IMR-90 (cell line): Measurements from ENCODE around the gene SLC26A1. TPM values are rescaled to one million over a fixed set of nuclear protein-coding genes. Genes with fewer than 3 reads are reported as not detected.

Experiments used
- ATAC-seq: fragments of 200-7000 bp; cut with Tn5 transposase; 2 replicates; pipeline ENCODE4 v1.9.1; 2020; ENCODE audit warnings: low read depth, mild to moderate bottlenecking, moderate library complexity
- BruUV-seq: library from RNA; stranded (reverse); fragments of 400-500 nt; replicated peaks from 2 replicates; lab custom pipeline; 2021; lab: Mats Ljungman, UMichigan
- CTCF ChIA-PET: fragments of 300-600 bp; formaldehyde crosslinking; extraction: SDS; loops from one replicate; lab custom pipeline; 2021; ENCODE audit warnings: antibody characterized with exemption; lab: Yijun Ruan, JAX
- POLR2A ChIA-PET: fragments of 300-600 bp; sonication (Branson Sonifier 250); formaldehyde crosslinking; loops from one replicate; lab custom pipeline; 2022; ENCODE audit warnings: antibody characterized with exemption; ENCODE audit not compliant: unreplicated experiment; lab: Charles Lee
- DNase-seq: peaks from one replicate; pipeline ENCODE4 v3.0.0; 2013
- H2AFZ ChIP-seq: replicated peaks from 2 replicates; pipeline ENCODE3; 2013; ENCODE audit warnings: low read length, mild to moderate bottlenecking; ENCODE audit not compliant: poor library complexity
- H2AK5ac ChIP-seq: 2 replicates; pipeline ENCODE4 v1.6.1; 2013; ENCODE audit warnings: low read depth, low read length, inconsistent platforms
- H2AK9ac ChIP-seq: replicated peaks from 2 replicates; pipeline ENCODE3; 2013; ENCODE audit warnings: mild to moderate bottlenecking, low read depth, low read length, moderate library complexity; ENCODE audit not compliant: poor library complexity
- H2BK120ac ChIP-seq: 2 replicates; pipeline ENCODE4 v1.6.1; 2013; ENCODE audit warnings: low read depth, low read length, inconsistent platforms
- H2BK15ac ChIP-seq: 3 replicates; pipeline ENCODE4 v1.6.1; 2013; ENCODE audit warnings: low read depth, low read length, inconsistent platforms
- H2BK20ac ChIP-seq: 2 replicates; pipeline ENCODE4 v1.6.1; 2013; ENCODE audit warnings: low read depth, mild to moderate bottlenecking, inconsistent platforms, low read length, moderate library complexity
- H2BK5ac ChIP-seq: 2 replicates; pipeline ENCODE4 v1.6.1; 2013; ENCODE audit warnings: mild to moderate bottlenecking, low read depth, low read length, inconsistent platforms; ENCODE audit not compliant: poor library complexity, severe bottlenecking
- H3K14ac ChIP-seq: replicated peaks from 2 replicates; pipeline ENCODE4 v1.6.1; 2013; ENCODE audit warnings: low read depth, low read length, inconsistent platforms
- H3K18ac ChIP-seq: 2 replicates; pipeline ENCODE4 v1.6.1; 2013; ENCODE audit warnings: low read depth, low read length, control low read depth
- H3K23ac ChIP-seq: 2 replicates; pipeline ENCODE4 v1.6.1; 2013; ENCODE audit warnings: low read depth, low read length, inconsistent platforms
- H3K27ac ChIP-seq: 2 replicates; pipeline ENCODE4 v1.5.1; 2013; ENCODE audit warnings: mild to moderate bottlenecking, control low read depth, low read length; ENCODE audit not compliant: insufficient read depth
- H3K27me3 ChIP-seq: 2 replicates; pipeline ENCODE4 v1.6.1; 2013; ENCODE audit warnings: low read length; ENCODE audit not compliant: control insufficient read depth, insufficient read depth
- H3K36me3 ChIP-seq: 2 replicates; pipeline ENCODE4 v1.6.1; 2013; ENCODE audit warnings: low read length, mixed read lengths; ENCODE audit not compliant: control insufficient read depth, insufficient read depth
- H3K4ac ChIP-seq: 2 replicates; pipeline ENCODE4 v1.6.1; 2013; ENCODE audit warnings: low read depth, low read length, inconsistent platforms
- H3K4me1 ChIP-seq: 2 replicates; pipeline ENCODE4 v1.6.1; 2013; ENCODE audit warnings: low read length, mixed read lengths; ENCODE audit not compliant: control insufficient read depth, insufficient read depth
- H3K4me2 ChIP-seq: 2 replicates; pipeline ENCODE4 v1.6.1; 2013; ENCODE audit warnings: low read depth, mild to moderate bottlenecking, control low read depth, low read length, moderate library complexity
- H3K4me3 ChIP-seq: 2 replicates; pipeline ENCODE4 v1.5.1; 2013; ENCODE audit warnings: low read depth, mild to moderate bottlenecking, control low read depth, low read length, moderate library complexity; ENCODE audit not compliant: insufficient read depth
- H3K56ac ChIP-seq: 2 replicates; pipeline ENCODE4 v1.6.1; 2013; ENCODE audit warnings: low read length, inconsistent platforms; ENCODE audit not compliant: insufficient read depth; ENCODE audit errors: extremely low read depth
- H3K79me1 ChIP-seq, 2 experiments: 2 replicates each; pipeline ENCODE4 v1.6.1; 2013; ENCODE audit warnings: low read length in 2 of 2, inconsistent platforms in 1 of 2, low read depth in 1 of 2
- H3K9ac ChIP-seq: 2 replicates; pipeline ENCODE4 v1.6.1; 2013; ENCODE audit warnings: low read depth, low read length, control low read depth
- H3K9me1 ChIP-seq: 2 replicates; pipeline ENCODE4 v1.6.1; 2013; ENCODE audit warnings: low read length, inconsistent platforms; ENCODE audit not compliant: insufficient read depth
- H3K9me3 ChIP-seq: 2 replicates; pipeline ENCODE4 v1.6.1; 2013; ENCODE audit warnings: low read length; ENCODE audit not compliant: control insufficient read depth, insufficient read depth
- H4K20me1 ChIP-seq: 2 replicates; pipeline ENCODE4 v1.6.1; 2013; ENCODE audit warnings: low read length, inconsistent platforms; ENCODE audit not compliant: insufficient read depth
- H4K5ac ChIP-seq: 2 replicates; pipeline ENCODE4 v1.6.1; 2013; ENCODE audit warnings: mild to moderate bottlenecking, low read depth, low read length, control low read depth
- H4K8ac ChIP-seq, 2 experiments: 2 replicates each; pipeline ENCODE4 v1.6.1; 2013; ENCODE audit warnings: low read depth in 2 of 2, low read length in 2 of 2, control low read depth in 1 of 2, inconsistent platforms in 1 of 2
- H4K91ac ChIP-seq: 2 replicates; pipeline ENCODE4 v1.6.1; 2013; ENCODE audit warnings: low read depth, low read length, inconsistent platforms; ENCODE audit not compliant: insufficient read depth
- CEBPB ChIP-seq: IDR thresholded peaks from 2 replicates; pipeline ENCODE4 v1.6.1; 2012; ENCODE audit warnings: low read depth, low read length, improper control_type of control experiment
- CHD1 ChIP-seq: IDR thresholded peaks from 2 replicates; pipeline ENCODE4 v1.6.1; 2012; ENCODE audit warnings: low read depth, low read length, improper control_type of control experiment
- CTCF ChIP-seq: conservative IDR thresholded peaks from 2 replicates; pipeline ENCODE4 v1.5.1; 2012; ENCODE audit warnings: mild to moderate bottlenecking, low read depth, low read length, improper control_type of control experiment
- WGBS, 2 experiments: methylation state at CpG; one replicate each; pipeline versions ENCODE4 v1.1.5 to v1.1.7; 2013; ENCODE audit warnings: missing lambda C conversion rate in 2 of 2; ENCODE audit not compliant: insufficient read length in 1 of 2; ENCODE audit errors: extremely low coverage in 2 of 2; 5-methylcytosine and 5-hydroxymethylcytosine counted together
- dilution Hi-C: fragments of 300-500 bp; cut with HindIII; formaldehyde crosslinking; loops from one replicate; pipeline ENCODE4 v1.14.3; 2018; ENCODE audit warnings: low sequenced_read_pairs; ENCODE audit not compliant: unreplicated experiment
- in situ Hi-C: fragments of 300-500 bp; cut with MboI; formaldehyde crosslinking; loops from 3 replicates; pipeline ENCODE4 v1.14.3; 2019; ENCODE audit warnings: low sequenced_read_pairs, inconsistent platforms, mixed read lengths
- intact Hi-C: fragments of 100-400 bp; cut with micrococcal nuclease; formaldehyde crosslinking; loops from 2 replicates; pipeline ENCODE4 v1.10.0; 2022
- polyA plus RNA-seq, 3 experiments: library from polyadenylated mRNA; depleted of rRNA; stranded (reverse); fragments of >200 nt; gene quantifications; 2 replicates each; pipeline ENCODE4 v1.2.3, GENCODE V29; 2012; ENCODE audit warnings: low replicate concordance in 1 of 3
- total RNA-seq: library from RNA; depleted of rRNA; stranded (reverse); fragments of >200 nt; gene quantifications from 2 replicates; pipeline ENCODE4 v1.2.3, GENCODE V29; 2012

The SLC26A1 gene
- total and polyA plus RNA-seq, 2 of the 4 experiments (the other 2 are of a cell fraction): 0.09 TPM; not detected in 1

- peak overlapping the region; percentile 88 for H2AFZ ChIP-seq
- no peak overlapping the region for H3K14ac ChIP-seq
- H4K8ac ChIP-seq: peak overlapping the region; percentile 63 to 84; a peak in 2 of 4 replicates
- no peak overlapping the region; the same call in 1 of the 2 replicates for H4K91ac ChIP-seq
- H3K4ac ChIP-seq: peak overlapping the region; percentile 20; the same call in 1 of the 2 replicates
- H3K4me3 ChIP-seq: peak overlapping the region; percentile 12; the same call in 1 of the 2 replicates
- ATAC-seq (peak; percentile 60), DNase-seq (no peak)
- no peak overlapping the region for H2AK5ac ChIP-seq
- H2BK20ac ChIP-seq: no peak overlapping the region
- peaks cover 7% of the 10 kb centered on the region; the same call in 1 of the 2 replicates for H3K4me1 ChIP-seq
- peak overlapping the region; percentile 64 for H3K4me2 ChIP-seq
- peaks cover 3% of the 10 kb centered on the region; the same call in 1 of the 2 replicates for H3K36me3 ChIP-seq
- dilution Hi-C loops (no loop called here), intact Hi-C loops (no loop called here), in situ Hi-C loops (no loop called here)
- WGBS, 2 experiments: no CpG with 5 or more reads among the region's 23 CpGs
- H2AK9ac ChIP-seq: peak overlapping the region; percentile 42
- H3K23ac ChIP-seq: peak overlapping the region; percentile 70; the same call in 1 of the 2 replicates
- no peaks in the 10 kb centered on the region; the same call in 1 of the 2 replicates for H4K20me1 ChIP-seq
- no peak overlapping the region for H3K18ac ChIP-seq
- H3K27ac ChIP-seq: no peak overlapping the region
- H2BK120ac ChIP-seq: no peak overlapping the region; the same call in 1 of the 2 replicates
- no peak for TF ChIP-seq CEBPB
- no peak for TF ChIP-seq CTCF
- TF ChIP-seq CHD1: no peak
- no peak overlapping the region for H2BK15ac ChIP-seq
- H3K27me3 ChIP-seq: no peaks in the 10 kb centered on the region
- H3K9me3 ChIP-seq: no peaks in the 10 kb centered on the region
- H2BK5ac ChIP-seq: no peak overlapping the region
- H3K79me1 ChIP-seq: peaks cover 5 to 34% of the 10 kb centered on the region in 2 experiments; a peak in 1 of 4 replicates
- H3K9ac ChIP-seq: peak overlapping the region; percentile 69
- ChIA-PET CTCF (no interaction called here), POLR2A (no interaction called here)
- peak overlapping the region; percentile 12; the same call in 1 of the 2 replicates for H4K5ac ChIP-seq
- no peak overlapping the region for H3K56ac ChIP-seq
- H3K9me1 ChIP-seq: no peaks in the 10 kb centered on the region; the same call in 1 of the 2 replicates
- no TSS peak for BruUV-seq
Measured at GRCh38 chr4:985123-985830, 7.9 kb downstream of the SLC26A1 start.
